ENCODE data around the gene MAP7. TPM values are rescaled to one million over a fixed set of nuclear protein-coding genes. Genes with fewer than 3 reads are reported as not detected.

The MAP7 gene
- total and polyA plus RNA-seq, 9 of the 15 experiments (the other 6 are each of a cell fraction or from before 2014, with no cell fraction given) = 0.76 to 7.7 (median 3.9) TPM

DNA sequence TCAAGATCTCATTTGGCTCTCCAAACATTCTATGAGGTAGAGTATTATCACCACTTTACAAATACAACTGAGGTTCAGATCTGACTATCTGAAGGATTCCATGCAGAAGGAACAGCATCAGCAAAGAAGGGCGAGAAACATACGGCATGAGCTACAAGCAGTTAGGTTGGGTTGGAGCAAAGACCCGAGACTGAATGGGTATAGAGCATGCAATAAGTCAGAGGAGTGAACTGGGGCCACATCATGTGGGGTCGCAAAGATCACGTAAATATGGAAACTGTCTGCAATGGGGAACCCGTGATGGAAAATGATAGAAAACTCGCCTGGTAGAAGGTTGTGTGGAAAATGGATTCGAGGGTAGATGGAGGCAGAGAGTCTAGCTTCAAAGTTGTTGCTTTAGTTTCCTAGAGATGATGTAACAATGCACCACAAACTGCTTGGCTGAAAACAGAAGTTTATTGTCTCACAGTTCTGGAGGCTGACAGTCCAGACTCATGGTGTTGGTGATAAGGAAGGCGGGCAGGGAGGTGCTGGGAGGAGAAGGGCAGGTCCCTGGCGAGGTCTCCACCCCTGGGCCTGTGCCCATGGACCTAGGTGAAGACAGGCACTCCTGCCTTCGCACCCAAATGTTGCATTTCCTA, 216.3 kb downstream of the MAP7 start (continued):
- TF ChIP-seq POLR3G (IDR thresholded peaks at IDR 0.05; ENCODE audit: extremely low read depth, insufficient read length, insufficient replicate concordance) (no peak), CEBPB (tag; IDR thresholded peaks at IDR 0.05) (peak; percentile 94), NR2C2 (CRISPR knock-in tag; IDR thresholded peaks at IDR 0.05) (no peak), NR2C2 (tag; IDR thresholded peaks at IDR 0.05) (0 out of 2 replicates have a peak, but pooled peaks have one; percentile 36), HLTF (IDR thresholded peaks at IDR 0.05) (no peak), ZNF583 (CRISPR knock-in tag; IDR thresholded peaks at IDR 0.05) (0 out of 2 replicates have a peak, but pooled peaks have one; percentile 55), ZNF76 (CRISPR knock-in tag; IDR thresholded peaks at IDR 0.05; ENCODE audit: borderline replicate concordance) (no peak), ZNF140 (CRISPR knock-in tag; IDR thresholded peaks at IDR 0.05) (no peak), TAF7 (tag; IDR thresholded peaks at IDR 0.05) (0 out of 2 replicates have a peak, but pooled peaks have one; percentile 14), CTBP1 (IDR thresholded peaks at IDR 0.05; ENCODE audit: borderline replicate concordance) (peak; percentile 40; the same call in 1 of the 2 replicates), FOXK1 (CRISPR knock-in tag; IDR thresholded peaks at IDR 0.05; ENCODE audit: borderline replicate concordance) (no peak), SMARCA4 (IDR thresholded peaks at IDR 0.05) (peak; percentile 81; the same call in 1 of the 2 replicates), MED1 (CRISPR knock-in tag; IDR thresholded peaks at IDR 0.05; ENCODE audit: borderline replicate concordance) (no peak), ARID1B (IDR thresholded peaks at IDR 0.05) (peak; percentile 80), ZFPM2 (CRISPR knock-in tag; IDR thresholded peaks at IDR 0.05) (0 out of 2 replicates have a peak, but pooled peaks have one; percentile 41), POLR2H (tag; IDR thresholded peaks at IDR 0.05; ENCODE audit: low read depth) (peak; percentile 32; the same call in 1 of the 2 replicates), PML (IDR thresholded peaks at IDR 0.05; ENCODE audit: low read length) (no peak), SMAD3 (CRISPR knock-in tag; conservative IDR thresholded peaks at IDR 0.05) (0 out of 2 replicates have a peak, but pooled peaks have one; percentile 65), CBFA2T2 (conservative IDR thresholded peaks at IDR 0.05) (no peak; the same call in 1 of the 2 replicates)
- TF ChIP-seq, protein P1, sequence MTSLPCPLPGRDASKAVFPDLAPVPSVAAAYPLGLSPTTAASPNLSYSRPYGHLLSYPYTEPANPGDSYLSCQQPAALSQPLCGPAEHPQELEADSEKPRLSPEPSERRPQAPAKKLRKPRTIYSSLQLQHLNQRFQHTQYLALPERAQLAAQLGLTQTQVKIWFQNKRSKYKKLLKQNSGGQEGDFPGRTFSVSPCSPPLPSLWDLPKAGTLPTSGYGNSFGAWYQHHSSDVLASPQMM (CRISPR knock-in tag; IDR thresholded peaks at IDR 0.05) = no peak
- TF ChIP-seq, protein P2, sequence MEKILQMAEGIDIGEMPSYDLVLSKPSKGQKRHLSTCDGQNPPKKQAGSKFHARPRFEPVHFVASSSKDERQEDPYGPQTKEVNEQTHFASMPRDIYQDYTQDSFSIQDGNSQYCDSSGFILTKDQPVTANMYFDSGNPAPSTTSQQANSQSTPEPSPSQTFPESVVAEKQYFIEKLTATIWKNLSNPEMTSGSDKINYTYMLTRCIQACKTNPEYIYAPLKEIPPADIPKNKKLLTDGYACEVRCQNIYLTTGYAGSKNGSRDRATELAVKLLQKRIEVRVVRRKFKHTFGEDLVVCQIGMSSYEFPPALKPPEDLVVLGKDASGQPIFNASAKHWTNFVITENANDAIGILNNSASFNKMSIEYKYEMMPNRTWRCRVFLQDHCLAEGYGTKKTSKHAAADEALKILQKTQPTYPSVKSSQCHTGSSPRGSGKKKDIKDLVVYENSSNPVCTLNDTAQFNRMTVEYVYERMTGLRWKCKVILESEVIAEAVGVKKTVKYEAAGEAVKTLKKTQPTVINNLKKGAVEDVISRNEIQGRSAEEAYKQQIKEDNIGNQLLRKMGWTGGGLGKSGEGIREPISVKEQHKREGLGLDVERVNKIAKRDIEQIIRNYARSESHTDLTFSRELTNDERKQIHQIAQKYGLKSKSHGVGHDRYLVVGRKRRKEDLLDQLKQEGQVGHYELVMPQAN (IDR thresholded peaks at IDR 0.05; ENCODE audit: borderline replicate concordance) = no peak
- TF ChIP-seq, protein P3, sequence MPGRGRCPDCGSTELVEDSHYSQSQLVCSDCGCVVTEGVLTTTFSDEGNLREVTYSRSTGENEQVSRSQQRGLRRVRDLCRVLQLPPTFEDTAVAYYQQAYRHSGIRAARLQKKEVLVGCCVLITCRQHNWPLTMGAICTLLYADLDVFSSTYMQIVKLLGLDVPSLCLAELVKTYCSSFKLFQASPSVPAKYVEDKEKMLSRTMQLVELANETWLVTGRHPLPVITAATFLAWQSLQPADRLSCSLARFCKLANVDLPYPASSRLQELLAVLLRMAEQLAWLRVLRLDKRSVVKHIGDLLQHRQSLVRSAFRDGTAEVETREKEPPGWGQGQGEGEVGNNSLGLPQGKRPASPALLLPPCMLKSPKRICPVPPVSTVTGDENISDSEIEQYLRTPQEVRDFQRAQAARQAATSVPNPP (IDR thresholded peaks at IDR 0.05; ENCODE audit: borderline replicate concordance, insufficient read depth, insufficient read length) = no peak
- TF ChIP-seq, protein P4, sequence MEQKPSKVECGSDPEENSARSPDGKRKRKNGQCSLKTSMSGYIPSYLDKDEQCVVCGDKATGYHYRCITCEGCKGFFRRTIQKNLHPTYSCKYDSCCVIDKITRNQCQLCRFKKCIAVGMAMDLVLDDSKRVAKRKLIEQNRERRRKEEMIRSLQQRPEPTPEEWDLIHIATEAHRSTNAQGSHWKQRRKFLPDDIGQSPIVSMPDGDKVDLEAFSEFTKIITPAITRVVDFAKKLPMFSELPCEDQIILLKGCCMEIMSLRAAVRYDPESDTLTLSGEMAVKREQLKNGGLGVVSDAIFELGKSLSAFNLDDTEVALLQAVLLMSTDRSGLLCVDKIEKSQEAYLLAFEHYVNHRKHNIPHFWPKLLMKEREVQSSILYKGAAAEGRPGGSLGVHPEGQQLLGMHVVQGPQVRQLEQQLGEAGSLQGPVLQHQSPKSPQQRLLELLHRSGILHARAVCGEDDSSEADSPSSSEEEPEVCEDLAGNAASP (IDR thresholded peaks at IDR 0.05) = no peak
